K562 (cell line): ENCODE data around the gene HMOX2. TPM values are rescaled to one million over a fixed set of nuclear protein-coding genes. Genes with fewer than 3 reads are reported as not detected.

ENCODE experiments used
- CBFA2T3 ChIP-seq: fragments of 450-650 bp; IDR thresholded peaks from 2 replicates; pipeline ENCODE4 v1.6.1; 2017
- CBX3 ChIP-seq, 2 experiments: IDR thresholded peaks; 1 replicate in 1 of 2; 2 replicates in 1 of 2; pipeline ENCODE4 v1.6.1; 2012; ENCODE audit warnings: inconsistent platforms in 2 of 2, low read length in 2 of 2, borderline replicate concordance in 1 of 2, control low read depth in 1 of 2
- FOXK1 ChIP-seq: sonication (generic); formaldehyde crosslinking; IDR thresholded peaks from 2 replicates; pipeline ENCODE4 v1.8.0; 2022; ENCODE audit warnings: missing genetic modification reagents, mild to moderate bottlenecking, borderline replicate concordance
- HEY1 ChIP-seq: fragments of 250-450 bp; sonication (Bioruptor Pico); IDR thresholded peaks from 2 replicates; pipeline ENCODE4 v1.5.0; 2020; ENCODE audit warnings: mild to moderate bottlenecking, moderate library complexity, borderline replicate concordance
- KLF16 ChIP-seq: IDR thresholded peaks from 2 replicates; pipeline ENCODE4 v1.6.1; 2016; ENCODE audit warnings: antibody characterized with exemption
- NFE2L1 ChIP-seq: fragments of 450-650 bp; IDR thresholded peaks from 2 replicates; pipeline ENCODE4 v1.6.1; 2016; ENCODE audit warnings: missing genetic modification characterization, low read depth, mild to moderate bottlenecking, missing compliant biosample characterization, moderate library complexity, borderline replicate concordance
- NONO ChIP-seq, 2 experiments: fragments of 200-400 bp in 1 of 2; fragments of 450-650 bp in 1 of 2; formaldehyde crosslinking in 1 of 2; IDR thresholded peaks; 2 replicates each; pipeline ENCODE4 v1.6.1; 2017; ENCODE audit warnings: low read depth in 2 of 2, mild to moderate bottlenecking in 2 of 2, moderate library complexity in 2 of 2, low read length in 1 of 2
- PYGO2 ChIP-seq: fragments of 450-650 bp; IDR thresholded peaks from 2 replicates; pipeline ENCODE4 v1.6.1; 2016; ENCODE audit warnings: mild to moderate bottlenecking, missing genetic modification characterization, moderate library complexity, missing compliant biosample characterization
- RBM22 ChIP-seq: fragments of 200-400 bp; formaldehyde crosslinking; IDR thresholded peaks from 2 replicates; pipeline ENCODE4 v1.6.1; 2018; ENCODE audit warnings: low read length, low read depth; ENCODE audit not compliant: poor library complexity, severe bottlenecking
- SIN3B ChIP-seq: fragments of 450-650 bp; IDR thresholded peaks from 2 replicates; pipeline ENCODE4 v1.6.1; 2017; ENCODE audit warnings: low read depth, mild to moderate bottlenecking, moderate library complexity
- TRIM24 ChIP-seq, 2 experiments: fragments of 450-650 bp; IDR thresholded peaks; 2 replicates each; pipeline ENCODE4 v1.6.1; 2016
- ZFP30 ChIP-seq: fragments of 250-450 bp; sonication (Bioruptor Pico); IDR thresholded peaks from 2 replicates; pipeline ENCODE4 v1.8.0; 2022; ENCODE audit warnings: moderate library complexity, mild to moderate bottlenecking, inconsistent platforms, borderline replicate concordance
- ZNF445 ChIP-seq: fragments of 250-450 bp; sonication (Bioruptor Pico); IDR thresholded peaks from 2 replicates; pipeline ENCODE4 v1.4.0; 2020; ENCODE audit warnings: low read depth, mild to moderate bottlenecking, moderate library complexity
- ZNF551 ChIP-seq: fragments of 250-450 bp; sonication (Bioruptor Pico); IDR thresholded peaks from 2 replicates; pipeline ENCODE4 v1.5.0; 2021; ENCODE audit warnings: mild to moderate bottlenecking, moderate library complexity
- ZNF707 ChIP-seq: fragments of 250-450 bp; sonication (Bioruptor Pico); conservative IDR thresholded peaks from 2 replicates; pipeline ENCODE4 v1.8.0; 2022; ENCODE audit warnings: inconsistent platforms, mild to moderate bottlenecking, moderate library complexity
- ZNF75A ChIP-seq: fragments of 450-650 bp; formaldehyde crosslinking; IDR thresholded peaks from 2 replicates; pipeline ENCODE4 v1.4.0; 2020; ENCODE audit warnings: mild to moderate bottlenecking
- polyA plus RNA-seq, 8 experiments: library from polyadenylated mRNA; depleted of rRNA in 4 of 8; stranded (reverse) in 5 of 8; unstranded in 3 of 8; fragments of >200 nt; fragmentation: Nextera tagmentation in 2 of 8; fragmentation: Illumina TruSeq in 1 of 8; extraction: Ambion mirVana in 2 of 8; extraction: Trizol in 1 of 8; gene quantifications; 2 replicates each; pipeline versions ENCODE4 v1.2.1 to v1.2.3, GENCODE V29; 2011 to 2014; ENCODE audit warnings: inconsistent platforms in 1 of 8, missing spikeins in 1 of 8
- total RNA-seq, 7 experiments: library from RNA; depleted of rRNA in 6 of 7; stranded (reverse); fragments of >200 nt in 6 of 7; fragmentation: Illumina TruSeq in 2 of 7; extraction: Trizol in 2 of 7; gene quantifications; 2 replicates each; pipeline versions ENCODE4 v1.2.1 to v1.2.3, GENCODE V29; 2011 to 2021; ENCODE audit warnings: low replicate concordance in 1 of 7
- TF ChIP-seq, protein P1 (sequence below): fragments of 450-650 bp; IDR thresholded peaks from 2 replicates; pipeline ENCODE4 v1.6.1; 2018; ENCODE audit warnings: mild to moderate bottlenecking, low read depth; ENCODE audit not compliant: partially characterized antibody
- TF ChIP-seq, protein P2 (sequence below): fragments of 450-650 bp; IDR thresholded peaks from one replicate; pipeline ENCODE4 v1.6.1; 2018; ENCODE audit warnings: mild to moderate bottlenecking, moderate library complexity; ENCODE audit not compliant: partially characterized antibody
- TF ChIP-seq, protein P3 (sequence below): sonication (generic); formaldehyde crosslinking; IDR thresholded peaks from 2 replicates; pipeline ENCODE4 v1.8.1; 2022; ENCODE audit warnings: missing genetic modification reagents
- TF ChIP-seq, protein P4 (sequence below), 2 experiments: IDR thresholded peaks; 2 replicates each; pipeline ENCODE4 v1.6.1; 2011; ENCODE audit warnings: borderline replicate concordance in 1 of 2, control low read depth in 1 of 2, low read depth in 1 of 2, low read length in 1 of 2, mild to moderate bottlenecking in 1 of 2, mixed read lengths in 1 of 2, moderate library complexity in 1 of 2; ENCODE audit not compliant: insufficient read depth in 1 of 2, insufficient read length in 1 of 2, poor library complexity in 1 of 2, severe bottlenecking in 1 of 2; ENCODE audit errors: extremely low read depth in 1 of 2

HMOX2 gene
- total and polyA plus RNA-seq, 9 of the 15 experiments (the other 6 are each of a cell fraction or from before 2014, with no cell fraction given), result 26.8 to 87.4 (median 57.4) TPM

DNA sequence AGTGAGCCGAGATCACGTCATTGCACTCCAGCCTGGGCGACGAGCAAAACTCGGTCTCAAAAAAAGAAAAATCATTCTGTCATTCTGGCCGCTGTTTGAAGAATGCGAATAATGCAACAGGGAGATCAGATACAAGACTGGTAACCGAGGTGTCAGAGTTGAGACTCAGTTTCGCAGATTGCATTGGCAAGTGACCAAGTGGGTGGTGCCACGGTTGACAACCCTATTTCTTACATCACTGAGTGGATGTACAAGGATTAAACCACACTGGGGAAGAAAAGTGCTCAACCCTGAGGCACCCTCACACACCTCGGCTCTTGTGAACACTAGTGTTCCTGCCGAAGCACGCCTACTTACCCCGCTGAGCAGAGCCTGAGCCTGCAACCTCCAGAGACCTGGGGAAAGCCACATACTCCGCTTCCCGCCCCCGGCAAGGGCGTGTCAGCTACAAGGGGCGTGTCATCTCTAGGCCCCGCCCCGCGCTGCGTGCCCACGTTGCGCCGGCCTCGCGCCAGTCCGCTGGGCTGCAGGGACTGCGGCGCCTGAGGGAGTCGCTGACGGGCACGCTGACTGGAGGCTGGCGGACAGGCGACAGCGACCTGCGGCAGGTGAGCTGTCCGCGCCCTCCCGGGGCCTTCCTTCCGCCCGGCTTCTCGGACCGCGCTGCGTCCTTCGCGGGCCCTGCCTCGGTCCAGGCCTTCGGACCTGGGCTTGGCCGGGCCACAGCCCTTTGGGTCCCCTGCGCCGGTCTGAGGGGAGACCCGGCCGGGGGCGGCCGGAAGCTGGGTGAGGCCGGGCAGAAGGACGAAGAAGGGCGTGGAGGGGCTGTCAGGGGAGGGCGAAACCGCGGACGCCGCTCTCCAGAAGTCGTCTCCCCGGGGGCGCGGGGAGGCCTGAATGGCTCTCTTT lies at the start of gene HMOX2 (continued):
- TF ChIP-seq HEY1 (CRISPR knock-in tag) (no peak), RBM22 (no peak), ZNF445 (CRISPR knock-in tag) (no peak), CBFA2T3 (no peak), KLF16 (no peak), NFE2L1 (no peak), PYGO2 (no peak), SIN3B (peak; percentile 18; the same call in 1 of the 2 replicates), ZFP30 (no peak), ZNF707 (CRISPR knock-in tag) (no peak), TRIM24 (IDR thresholded peaks at IDR 0.05) (no peak), ZNF551 (CRISPR knock-in tag) (no peak), NONO (IDR thresholded peaks at IDR 0.05; ENCODE audit: low read depth in 2 of 2, low read length in 1 of 2) (peak in 1 of 2 experiments; percentile 82; a peak in 2 of 4 replicates), ZNF75A (CRISPR knock-in tag) (no peak), CBX3 (IDR thresholded peaks at IDR 0.05; ENCODE audit: borderline replicate concordance in 1 of 2, low read length in 2 of 2) (no peak; a peak in 1 of 3 replicates), FOXK1 (CRISPR knock-in tag) (no peak; the same call in 1 of the 2 replicates)
- TF ChIP-seq, protein P1, sequence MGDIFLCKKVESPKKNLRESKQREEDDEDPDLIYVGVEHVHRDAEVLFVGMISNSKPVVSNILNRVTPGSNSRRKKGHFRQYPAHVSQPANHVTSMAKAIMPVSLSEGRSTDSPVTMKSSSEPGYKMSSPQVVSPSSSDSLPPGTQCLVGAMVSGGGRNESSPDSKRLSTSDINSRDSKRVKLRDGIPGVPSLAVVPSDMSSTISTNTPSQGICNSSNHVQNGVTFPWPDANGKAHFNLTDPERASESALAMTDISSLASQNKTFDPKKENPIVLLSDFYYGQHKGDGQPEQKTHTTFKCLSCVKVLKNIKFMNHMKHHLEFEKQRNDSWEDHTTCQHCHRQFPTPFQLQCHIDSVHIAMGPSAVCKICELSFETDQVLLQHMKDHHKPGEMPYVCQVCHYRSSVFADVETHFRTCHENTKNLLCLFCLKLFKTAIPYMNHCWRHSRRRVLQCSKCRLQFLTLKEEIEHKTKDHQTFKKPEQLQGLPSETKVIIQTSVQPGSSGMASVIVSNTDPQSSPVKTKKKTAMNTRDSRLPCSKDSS, result no peak
- TF ChIP-seq, protein P2, sequence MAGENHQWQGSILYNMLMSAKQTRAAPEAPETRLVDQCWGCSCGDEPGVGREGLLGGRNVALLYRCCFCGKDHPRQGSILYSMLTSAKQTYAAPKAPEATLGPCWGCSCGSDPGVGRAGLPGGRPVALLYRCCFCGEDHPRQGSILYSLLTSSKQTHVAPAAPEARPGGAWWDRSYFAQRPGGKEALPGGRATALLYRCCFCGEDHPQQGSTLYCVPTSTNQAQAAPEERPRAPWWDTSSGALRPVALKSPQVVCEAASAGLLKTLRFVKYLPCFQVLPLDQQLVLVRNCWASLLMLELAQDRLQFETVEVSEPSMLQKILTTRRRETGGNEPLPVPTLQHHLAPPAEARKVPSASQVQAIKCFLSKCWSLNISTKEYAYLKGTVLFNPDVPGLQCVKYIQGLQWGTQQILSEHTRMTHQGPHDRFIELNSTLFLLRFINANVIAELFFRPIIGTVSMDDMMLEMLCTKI, result no peak
- TF ChIP-seq, protein P3, sequence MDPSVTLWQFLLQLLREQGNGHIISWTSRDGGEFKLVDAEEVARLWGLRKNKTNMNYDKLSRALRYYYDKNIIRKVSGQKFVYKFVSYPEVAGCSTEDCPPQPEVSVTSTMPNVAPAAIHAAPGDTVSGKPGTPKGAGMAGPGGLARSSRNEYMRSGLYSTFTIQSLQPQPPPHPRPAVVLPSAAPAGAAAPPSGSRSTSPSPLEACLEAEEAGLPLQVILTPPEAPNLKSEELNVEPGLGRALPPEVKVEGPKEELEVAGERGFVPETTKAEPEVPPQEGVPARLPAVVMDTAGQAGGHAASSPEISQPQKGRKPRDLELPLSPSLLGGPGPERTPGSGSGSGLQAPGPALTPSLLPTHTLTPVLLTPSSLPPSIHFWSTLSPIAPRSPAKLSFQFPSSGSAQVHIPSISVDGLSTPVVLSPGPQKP, result no peak
- TF ChIP-seq, protein P4, sequence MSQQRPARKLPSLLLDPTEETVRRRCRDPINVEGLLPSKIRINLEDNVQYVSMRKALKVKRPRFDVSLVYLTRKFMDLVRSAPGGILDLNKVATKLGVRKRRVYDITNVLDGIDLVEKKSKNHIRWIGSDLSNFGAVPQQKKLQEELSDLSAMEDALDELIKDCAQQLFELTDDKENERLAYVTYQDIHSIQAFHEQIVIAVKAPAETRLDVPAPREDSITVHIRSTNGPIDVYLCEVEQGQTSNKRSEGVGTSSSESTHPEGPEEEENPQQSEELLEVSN (IDR thresholded peaks at IDR 0.05; ENCODE audit: borderline replicate concordance in 1 of 2, extremely low read depth in 1 of 2, insufficient read depth in 1 of 2, insufficient read length in 1 of 2, low read depth in 1 of 2, low read length in 1 of 2, poor library complexity in 1 of 2, severe bottlenecking in 1 of 2), result peak; percentile 84 to 89
